SJSA1 (cell line): ENCODE results near the gene ZNF341. TPM values are rescaled to one million over a fixed set of nuclear protein-coding genes. Genes with fewer than 3 reads are reported as not detected.
"Not testable (repeated sequence)": the region's sequence is repeated elsewhere in the genome, so short reads cannot be mapped to it uniquely, and the experiment has no call there.

ENCODE experiments used
- DNase-seq, 2 experiments: peaks; one replicate each; pipeline ENCODE4 v3.0.0-alpha.2; 2015 to 2020; ENCODE audit warnings: low spot score in 2 of 2, low read depth in 1 of 2
- H3K27ac ChIP-seq: fragments of 250-450 bp; sonication (Bioruptor Pico); 2 replicates; pipeline ENCODE4 v1.5.1; 2020; ENCODE audit warnings: mild to moderate bottlenecking, moderate library complexity
- H3K27me3 ChIP-seq: fragments of 250-450 bp; sonication (Bioruptor Pico); replicated peaks from 2 replicates; pipeline ENCODE4 v1.5.1; 2020; ENCODE audit warnings: mild to moderate bottlenecking, moderate library complexity
- H3K36me3 ChIP-seq: fragments of 250-450 bp; sonication (Bioruptor Pico); 2 replicates; pipeline ENCODE4 v1.5.1; 2020; ENCODE audit warnings: mild to moderate bottlenecking
- H3K4me1 ChIP-seq: fragments of 250-450 bp; sonication (Bioruptor Pico); replicated peaks from 2 replicates; pipeline ENCODE4 v1.6.1; 2021; ENCODE audit warnings: mild to moderate bottlenecking
- H3K4me3 ChIP-seq: fragments of 250-450 bp; sonication (Bioruptor Pico); 2 replicates; pipeline ENCODE4 v1.5.1; 2020; ENCODE audit warnings: mild to moderate bottlenecking
- H3K9me3 ChIP-seq: fragments of 250-450 bp; sonication (Bioruptor Pico); replicated peaks from 2 replicates; pipeline ENCODE4 v1.5.1; 2020; ENCODE audit warnings: mild to moderate bottlenecking
- total RNA-seq: library from RNA; depleted of rRNA; stranded (reverse); fragments of >200 nt; shearing (Covaris generic); gene quantifications from 2 replicates; pipeline ENCODE4 v1.2.3, GENCODE V29; 2014

The ZNF341 gene
- total RNA-seq, 1 experiment from 2014 or later: 2.1 TPM

GRCh38 chr20:33693741-33694638 is 37.8 kb upstream of the ZNF341 start:
- Histone ChIP-seq H3K9me3 (no peaks in the 10 kb centered on the region), H3K36me3 (no peaks in the 10 kb centered on the region), H3K4me3 (no peak overlapping the region), H3K27me3 (no peaks in the 10 kb centered on the region), H3K4me1 (peaks cover 18% of the 10 kb centered on the region), H3K27ac (no peak overlapping the region)
- DNase-seq: no peak

- Histone ChIP-seq H3K36me3 (no peaks in the 10 kb centered on the region), H3K27ac (no peak overlapping the region), H3K4me1 (peaks cover 12% of the 10 kb centered on the region), H3K9me3 (no peaks in the 10 kb centered on the region), H3K4me3 (no peak overlapping the region), H3K27me3 (no peaks in the 10 kb centered on the region)
- DNase-seq: no peak
These were observed 37.2 kb upstream of the ZNF341 start for GRCh38 chr20:33694639-33695012.

- Histone ChIP-seq H3K36me3 (no peaks in the 10 kb centered on the region), H3K9me3 (no peaks in the 10 kb centered on the region), H3K4me1 (no peaks in the 10 kb centered on the region), H3K27me3 (no peaks in the 10 kb centered on the region), H3K4me3 (no peak overlapping the region), H3K27ac (no peak overlapping the region)
- no peak for DNase-seq
These were observed 35.3 kb upstream of the ZNF341 start for GRCh38 chr20:33696448-33696847.

GRCh38 chr20:33697129-33697528 is 34.7 kb upstream of the ZNF341 start:
- Histone ChIP-seq H3K27ac (no peak overlapping the region), H3K27me3 (no peaks in the 10 kb centered on the region), H3K9me3 (no peaks in the 10 kb centered on the region), H3K4me3 (no peak overlapping the region), H3K4me1 (no peaks in the 10 kb centered on the region), H3K36me3 (no peaks in the 10 kb centered on the region)
- DNase-seq: no peak

- not testable (repeated sequence) for DNase-seq, H3K27me3 ChIP-seq, H3K4me1 ChIP-seq, H3K4me3 ChIP-seq, H3K27ac ChIP-seq, H3K36me3 ChIP-seq, H3K9me3 ChIP-seq
These were observed 32.8 kb upstream of the ZNF341 start for GRCh38 chr20:33698966-33699365.

- DNase-seq, H3K27ac ChIP-seq, H3K36me3 ChIP-seq, H3K4me3 ChIP-seq, H3K9me3 ChIP-seq, H3K27me3 ChIP-seq, H3K4me1 ChIP-seq: not testable (repeated sequence)
These were observed 30.9 kb upstream of the ZNF341 start for GRCh38 chr20:33700696-33701441.

- Histone ChIP-seq H3K4me1 (no peaks in the 10 kb centered on the region), H3K27me3 (no peaks in the 10 kb centered on the region), H3K27ac (no peak overlapping the region), H3K36me3 (peaks cover under 1% of the 10 kb centered on the region; the same call in 1 of the 2 replicates), H3K9me3 (no peaks in the 10 kb centered on the region), H3K4me3 (no peak overlapping the region)
- DNase-seq: no peak
These were observed 30.0 kb upstream of the ZNF341 start for GRCh38 chr20:33701629-33702450.

- no peak overlapping the region for H3K4me3 ChIP-seq
- no peaks in the 10 kb centered on the region for H3K27me3 ChIP-seq
- H3K4me1 ChIP-seq: no peaks in the 10 kb centered on the region
- H3K36me3 ChIP-seq: peaks cover 9% of the 10 kb centered on the region; the same call in 1 of the 2 replicates
- no peak overlapping the region for H3K27ac ChIP-seq
- no peak for DNase-seq
- H3K9me3 ChIP-seq: no peaks in the 10 kb centered on the region
These were observed 28.9 kb upstream of the ZNF341 start for GRCh38 chr20:33702861-33703260.

GRCh38 chr20:33703498-33704137 is 28.2 kb upstream of the ZNF341 start:
- no peak overlapping the region for H3K4me3 ChIP-seq
- peaks cover 9% of the 10 kb centered on the region; the same call in 1 of the 2 replicates for H3K36me3 ChIP-seq
- no peak overlapping the region for H3K27ac ChIP-seq
- no peaks in the 10 kb centered on the region for H3K9me3 ChIP-seq
- no peak for DNase-seq
- no peaks in the 10 kb centered on the region for H3K27me3 ChIP-seq
- no peaks in the 10 kb centered on the region for H3K4me1 ChIP-seq

GRCh38 chr20:33704197-33704924 is 27.4 kb upstream of the ZNF341 start:
- H3K36me3 ChIP-seq: peaks cover 9% of the 10 kb centered on the region; the same call in 1 of the 2 replicates
- H3K9me3 ChIP-seq: no peaks in the 10 kb centered on the region
- DNase-seq: no peak
- H3K4me1 ChIP-seq: no peaks in the 10 kb centered on the region
- H3K4me3 ChIP-seq: no peak overlapping the region
- no peak overlapping the region for H3K27ac ChIP-seq
- H3K27me3 ChIP-seq: no peaks in the 10 kb centered on the region

- DNase-seq: no peak
- Histone ChIP-seq H3K4me1 (no peaks in the 10 kb centered on the region), H3K27me3 (no peaks in the 10 kb centered on the region), H3K36me3 (peaks cover 17% of the 10 kb centered on the region), H3K27ac (no peak overlapping the region), H3K4me3 (no peak overlapping the region), H3K9me3 (no peaks in the 10 kb centered on the region)
These were observed 24.1 kb upstream of the ZNF341 start for GRCh38 chr20:33707668-33708067.

- Histone ChIP-seq H3K4me3 (no peak overlapping the region), H3K27me3 (no peaks in the 10 kb centered on the region), H3K27ac (no peak overlapping the region), H3K9me3 (no peaks in the 10 kb centered on the region), H3K4me1 (no peaks in the 10 kb centered on the region), H3K36me3 (peaks cover 27% of the 10 kb centered on the region)
- DNase-seq: no peak
These were observed 22.4 kb upstream of the ZNF341 start for GRCh38 chr20:33709398-33709797.
